KMS-11 (cell line): Measurements from ENCODE around the gene MUL1.

Experiments
- H2AFZ ChIP-seq: fragments of 200-600 bp; sonication (generic); 2 replicates; pipeline ENCODE4 v1.6.1; 2016; ENCODE audit warnings: antibody characterized with exemption, mixed run types, low read depth
- H3K27ac ChIP-seq: fragments of 200-600 bp; sonication (generic); 2 replicates; pipeline ENCODE4 v1.6.1; 2016; ENCODE audit warnings: mild to moderate bottlenecking, mixed run types
- H3K27me3 ChIP-seq: fragments of 200-600 bp; sonication (generic); 2 replicates; pipeline ENCODE4 v1.6.1; 2017; ENCODE audit warnings: mild to moderate bottlenecking, low read depth, mixed run types, moderate library complexity; ENCODE audit not compliant: insufficient read depth
- H3K36me3 ChIP-seq: fragments of 200-600 bp; sonication (generic); 2 replicates; pipeline ENCODE4 v1.6.1; 2017; ENCODE audit warnings: mild to moderate bottlenecking, mixed run types; ENCODE audit not compliant: insufficient read depth
- H3K4me1 ChIP-seq: fragments of 200-600 bp; sonication (generic); 2 replicates; pipeline ENCODE4 v1.6.1; 2016; ENCODE audit warnings: mild to moderate bottlenecking, low read depth, mixed run types; ENCODE audit not compliant: poor library complexity, severe bottlenecking
- H3K4me2 ChIP-seq: fragments of 200-600 bp; sonication (generic); 2 replicates; pipeline ENCODE4 v1.7.0; 2016; ENCODE audit warnings: mild to moderate bottlenecking, mixed run types
- H3K4me3 ChIP-seq: fragments of 200-600 bp; sonication (generic); IDR thresholded peaks from 2 replicates; pipeline ENCODE4 v1.6.1; 2017; ENCODE audit warnings: low read depth, low read length, mixed read lengths; ENCODE audit not compliant: insufficient read depth
- H3K79me2 ChIP-seq: fragments of 200-600 bp; sonication (generic); 2 replicates; pipeline ENCODE4 v1.6.1; 2016; ENCODE audit warnings: low read depth, mixed run types; ENCODE audit not compliant: insufficient read depth
- H3K9ac ChIP-seq: fragments of 200-600 bp; sonication (generic); 2 replicates; pipeline ENCODE4 v1.6.1; 2016; ENCODE audit warnings: mild to moderate bottlenecking, mixed run types
- H4K20me1 ChIP-seq: fragments of 200-600 bp; sonication (generic); 2 replicates; pipeline ENCODE4 v1.6.1; 2016; ENCODE audit warnings: mild to moderate bottlenecking, mixed run types; ENCODE audit not compliant: insufficient read depth
- TF ChIP-seq, protein P1 (sequence below): fragments of 200-600 bp; sonication (generic); conservative IDR thresholded peaks from 2 replicates; pipeline ENCODE4 v1.6.1; 2017; ENCODE audit warnings: low read depth, mild to moderate bottlenecking, antibody characterized with exemption, low read length, moderate library complexity, mixed read lengths

The MUL1 gene

GRCh38 chr1:20465187-20465586 lies 42.8 kb downstream of the MUL1 start:
- Histone ChIP-seq H3K4me3 (no peak overlapping the region), H2AFZ (no peak overlapping the region), H3K36me3 (no peaks in the 10 kb centered on the region), H3K27me3 (peaks cover 37% of the 10 kb centered on the region; the same call in 1 of the 2 replicates), H3K9ac (no peak overlapping the region), H4K20me1 (no peaks in the 10 kb centered on the region), H3K79me2 (no peaks in the 10 kb centered on the region), H3K27ac (no peak overlapping the region), H3K4me1 (no peaks in the 10 kb centered on the region), H3K4me2 (no peak overlapping the region)
- TF ChIP-seq, protein P1, sequence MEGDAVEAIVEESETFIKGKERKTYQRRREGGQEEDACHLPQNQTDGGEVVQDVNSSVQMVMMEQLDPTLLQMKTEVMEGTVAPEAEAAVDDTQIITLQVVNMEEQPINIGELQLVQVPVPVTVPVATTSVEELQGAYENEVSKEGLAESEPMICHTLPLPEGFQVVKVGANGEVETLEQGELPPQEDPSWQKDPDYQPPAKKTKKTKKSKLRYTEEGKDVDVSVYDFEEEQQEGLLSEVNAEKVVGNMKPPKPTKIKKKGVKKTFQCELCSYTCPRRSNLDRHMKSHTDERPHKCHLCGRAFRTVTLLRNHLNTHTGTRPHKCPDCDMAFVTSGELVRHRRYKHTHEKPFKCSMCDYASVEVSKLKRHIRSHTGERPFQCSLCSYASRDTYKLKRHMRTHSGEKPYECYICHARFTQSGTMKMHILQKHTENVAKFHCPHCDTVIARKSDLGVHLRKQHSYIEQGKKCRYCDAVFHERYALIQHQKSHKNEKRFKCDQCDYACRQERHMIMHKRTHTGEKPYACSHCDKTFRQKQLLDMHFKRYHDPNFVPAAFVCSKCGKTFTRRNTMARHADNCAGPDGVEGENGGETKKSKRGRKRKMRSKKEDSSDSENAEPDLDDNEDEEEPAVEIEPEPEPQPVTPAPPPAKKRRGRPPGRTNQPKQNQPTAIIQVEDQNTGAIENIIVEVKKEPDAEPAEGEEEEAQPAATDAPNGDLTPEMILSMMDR: no peak

DNA sequence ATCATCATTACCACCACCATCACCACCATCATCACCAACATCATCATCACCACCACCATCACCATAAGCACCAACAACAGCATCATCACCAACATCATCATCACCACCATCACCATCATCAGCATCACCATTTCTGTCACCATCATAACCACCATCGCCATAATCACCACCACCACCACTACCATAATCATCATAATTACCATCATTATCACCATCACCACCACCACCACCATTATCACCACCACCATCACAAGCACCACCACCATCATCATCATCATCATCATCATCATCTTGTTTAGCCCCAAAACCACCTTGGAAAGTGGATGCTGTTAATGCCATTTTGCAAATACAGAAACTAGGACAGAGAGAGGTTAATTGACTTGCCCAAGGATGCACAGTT lies 44.4 kb downstream of the MUL1 start:
- H3K4me2 ChIP-seq: no peak overlapping the region

GRCh38 chr1:20462397-20462796 lies 45.6 kb downstream of the MUL1 start:
- Histone ChIP-seq H3K27ac (no peak overlapping the region), H3K4me2 (no peak overlapping the region), H3K36me3 (no peaks in the 10 kb centered on the region), H4K20me1 (no peaks in the 10 kb centered on the region), H3K27me3 (peaks cover 40% of the 10 kb centered on the region; the same call in 1 of the 2 replicates), H3K4me1 (no peaks in the 10 kb centered on the region), H3K4me3 (no peak overlapping the region), H3K79me2 (no peaks in the 10 kb centered on the region), H3K9ac (no peak overlapping the region), H2AFZ (no peak overlapping the region)
- TF ChIP-seq, protein P1: no peak

More for the DNA sequence above, 44.4 kb downstream of the MUL1 start:
- Histone ChIP-seq H4K20me1 (no peaks in the 10 kb centered on the region), H3K4me3 (no peak overlapping the region), H3K79me2 (no peaks in the 10 kb centered on the region), H3K27ac (no peak overlapping the region), H3K27me3 (peaks cover 38% of the 10 kb centered on the region; the same call in 1 of the 2 replicates), H3K36me3 (no peaks in the 10 kb centered on the region), H3K4me1 (no peaks in the 10 kb centered on the region), H2AFZ (no peak overlapping the region), H3K9ac (no peak overlapping the region)
- TF ChIP-seq, protein P1: no peak

DNA sequence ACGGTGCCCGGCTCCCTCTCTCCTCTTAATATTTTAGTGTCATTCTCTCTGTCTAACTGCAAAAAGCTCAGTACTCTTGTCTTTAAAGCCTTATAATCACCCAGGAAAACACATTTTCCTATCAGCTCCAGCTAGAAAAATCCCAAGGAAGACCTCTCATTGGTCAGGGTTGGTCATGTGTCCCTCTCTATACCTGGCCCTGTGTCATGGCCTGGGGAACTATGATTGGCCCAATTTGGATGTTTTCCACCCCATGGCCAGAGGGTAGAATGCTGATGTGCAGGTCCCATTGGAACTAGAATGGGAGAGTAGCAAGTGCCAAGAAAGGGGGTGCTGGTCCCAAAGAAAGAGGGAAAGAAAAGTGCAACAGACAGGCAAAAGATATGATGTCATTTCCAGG lies 49.2 kb downstream of the MUL1 start:
- peaks cover 46% of the 10 kb centered on the region for H3K27me3 ChIP-seq
- H2AFZ ChIP-seq: no peak overlapping the region
- no peak overlapping the region for H3K9ac ChIP-seq
- H4K20me1 ChIP-seq: no peaks in the 10 kb centered on the region
- H3K4me1 ChIP-seq: no peaks in the 10 kb centered on the region
- no peak overlapping the region for H3K27ac ChIP-seq
- no peak overlapping the region for H3K4me3 ChIP-seq
- no peak overlapping the region for H3K4me2 ChIP-seq
- TF ChIP-seq, protein P1: no peak
- no peaks in the 10 kb centered on the region for H3K79me2 ChIP-seq
- H3K36me3 ChIP-seq: no peaks in the 10 kb centered on the region
